NT2/D1 (cell line): Measurements from ENCODE around the gene USP21.

Experiments used
- YY1 ChIP-seq: IDR thresholded peaks from 2 replicates; pipeline ENCODE4 v1.6.1; 2011; ENCODE audit not compliant: insufficient read length, insufficient read depth
- ZNF274 ChIP-seq: IDR thresholded peaks from 2 replicates; pipeline ENCODE4 v1.6.1; 2011; ENCODE audit warnings: mild to moderate bottlenecking, low read depth, low read length

GRCh38 chr1:161185732-161186311 lies 26.5 kb downstream of the USP21 start:
- TF ChIP-seq YY1, result no peak
- TF ChIP-seq ZNF274, result no peak
